Duodenal mucosa (tissue), 2 donors: ENCODE measurements around the gene ATP8B4.

Experiments
- H3K27ac ChIP-seq: one replicate; pipeline ENCODE4 v1.7.0; 2013; ENCODE audit warnings: low read depth, low read length
- H3K27me3 ChIP-seq, 2 donors: one replicate each; pipeline ENCODE4 v1.7.0; 2013; ENCODE audit warnings: low read length in 2 of 2, control low read depth in 1 of 2; ENCODE audit not compliant: insufficient read depth in 2 of 2, control insufficient read depth in 1 of 2
- H3K36me3 ChIP-seq, 2 donors: one replicate each; pipeline ENCODE4 v1.7.0; 2013; ENCODE audit warnings: low read length in 2 of 2, control low read depth in 1 of 2; ENCODE audit not compliant: insufficient read depth in 2 of 2, control insufficient read depth in 1 of 2
- H3K4me1 ChIP-seq, 2 donors: one replicate each; pipeline ENCODE4 v1.7.0; 2013; ENCODE audit warnings: low read length in 2 of 2, control low read depth in 1 of 2; ENCODE audit not compliant: insufficient read depth in 2 of 2, control insufficient read depth in 1 of 2
- H3K4me3 ChIP-seq, 2 donors: one replicate each; pipeline ENCODE4 v1.7.0; 2013; ENCODE audit warnings: low read length in 2 of 2, low read depth in 1 of 2
- H3K9ac ChIP-seq, 2 donors: one replicate each; pipeline ENCODE4 v1.7.0; 2013; ENCODE audit warnings: low read length in 2 of 2, low read depth in 1 of 2
- H3K9me3 ChIP-seq, 2 donors: one replicate each; pipeline ENCODE4 v1.7.0; 2013; ENCODE audit warnings: low read length in 2 of 2, control low read depth in 1 of 2; ENCODE audit not compliant: control insufficient read depth in 1 of 2

Gene ATP8B4

GRCh38 chr15:50151476-50151875 is 32.4 kb upstream of the ATP8B4 start:
- Histone ChIP-seq H3K9me3 (no peaks in the 10 kb centered on the region), H3K27me3 (no peaks in the 10 kb centered on the region), H3K4me3 (no peak overlapping the region), H3K27ac (no peak overlapping the region), H3K4me1 (peaks cover 0 to 2% of the 10 kb centered on the region in 2 donors), H3K36me3 (no peaks in the 10 kb centered on the region), H3K9ac (no peak overlapping the region)

GRCh38 chr15:50150851-50151250 is 31.8 kb upstream of the ATP8B4 start:
- Histone ChIP-seq H3K9ac (no peak overlapping the region), H3K27me3 (no peaks in the 10 kb centered on the region), H3K4me1 (peaks cover 0 to 5% of the 10 kb centered on the region in 2 donors)

GRCh38 chr15:50150349-50150748 is 31.3 kb upstream of the ATP8B4 start:
- Histone ChIP-seq H3K27me3 (no peaks in the 10 kb centered on the region), H3K4me3 (no peak overlapping the region), H3K36me3 (no peaks in the 10 kb centered on the region), H3K9ac (no peak overlapping the region), H3K27ac (no peak overlapping the region), H3K4me1 (peaks cover 0 to 5% of the 10 kb centered on the region in 2 donors), H3K9me3 (no peaks in the 10 kb centered on the region)

More at GRCh38 chr15:50150851-50151250, 31.8 kb upstream of the ATP8B4 start:
- Histone ChIP-seq H3K4me3 (no peak overlapping the region), H3K27ac (no peak overlapping the region), H3K9me3 (no peaks in the 10 kb centered on the region), H3K36me3 (no peaks in the 10 kb centered on the region)

GRCh38 chr15:50149090-50149489 is 30.1 kb upstream of the ATP8B4 start:
- H3K9me3 ChIP-seq = no peaks in the 10 kb centered on the region
- peaks cover 0 to 5% of the 10 kb centered on the region in 2 donors for H3K4me1 ChIP-seq
- no peak overlapping the region for H3K27ac ChIP-seq

GRCh38 chr15:50148362-50148963 is 29.4 kb upstream of the ATP8B4 start:
- H3K9ac ChIP-seq = no peak overlapping the region

More at GRCh38 chr15:50149090-50149489, 30.1 kb upstream of the ATP8B4 start:
- H3K4me3 ChIP-seq = no peak overlapping the region
- H3K36me3 ChIP-seq = no peaks in the 10 kb centered on the region
- no peaks in the 10 kb centered on the region for H3K27me3 ChIP-seq
- no peak overlapping the region for H3K9ac ChIP-seq

GRCh38 chr15:50146632-50147031 is 27.6 kb upstream of the ATP8B4 start:
- H3K27ac ChIP-seq = no peak overlapping the region
- H3K27me3 ChIP-seq = no peaks in the 10 kb centered on the region
- no peaks in the 10 kb centered on the region for H3K36me3 ChIP-seq
- H3K4me3 ChIP-seq = no peak overlapping the region
- H3K9me3 ChIP-seq = no peaks in the 10 kb centered on the region
- H3K9ac ChIP-seq = no peak overlapping the region
- peaks cover 0 to 5% of the 10 kb centered on the region in 2 donors for H3K4me1 ChIP-seq

More at GRCh38 chr15:50148362-50148963, 29.4 kb upstream of the ATP8B4 start:
- H3K27ac ChIP-seq = no peak overlapping the region
- H3K4me1 ChIP-seq = peaks cover 0 to 5% of the 10 kb centered on the region in 2 donors
- no peaks in the 10 kb centered on the region for H3K9me3 ChIP-seq
- H3K36me3 ChIP-seq = no peaks in the 10 kb centered on the region
- no peaks in the 10 kb centered on the region for H3K27me3 ChIP-seq
- H3K4me3 ChIP-seq = no peak overlapping the region

GRCh38 chr15:50145451-50145872 is 26.4 kb upstream of the ATP8B4 start:
- no peaks in the 10 kb centered on the region for H3K36me3 ChIP-seq
- H3K4me1 ChIP-seq = peaks cover 0 to 5% of the 10 kb centered on the region in 2 donors
- no peaks in the 10 kb centered on the region for H3K27me3 ChIP-seq
- no peaks in the 10 kb centered on the region for H3K9me3 ChIP-seq
- no peak overlapping the region for H3K9ac ChIP-seq
- no peak overlapping the region for H3K27ac ChIP-seq
- no peak overlapping the region for H3K4me3 ChIP-seq

- no peak overlapping the region for H3K27ac ChIP-seq
Observed at GRCh38 chr15:50144341-50145120, 25.5 kb upstream of the ATP8B4 start.

GRCh38 chr15:50143255-50143860 is 24.3 kb upstream of the ATP8B4 start:
- Histone ChIP-seq H3K4me3 (no peak overlapping the region), H3K27me3 (no peaks in the 10 kb centered on the region)

More at GRCh38 chr15:50144341-50145120, 25.5 kb upstream of the ATP8B4 start:
- H3K36me3 ChIP-seq = no peaks in the 10 kb centered on the region
- H3K27me3 ChIP-seq = no peaks in the 10 kb centered on the region
- no peak overlapping the region for H3K9ac ChIP-seq
- no peak overlapping the region for H3K4me3 ChIP-seq
- H3K4me1 ChIP-seq = peaks cover 0 to 5% of the 10 kb centered on the region in 2 donors
- no peaks in the 10 kb centered on the region for H3K9me3 ChIP-seq

GRCh38 chr15:50141856-50142255 is 22.8 kb upstream of the ATP8B4 start:
- Histone ChIP-seq H3K9me3 (no peaks in the 10 kb centered on the region), H3K27me3 (no peaks in the 10 kb centered on the region), H3K4me1 (peaks cover 0 to 5% of the 10 kb centered on the region in 2 donors), H3K36me3 (no peaks in the 10 kb centered on the region), H3K27ac (no peak overlapping the region), H3K4me3 (no peak overlapping the region), H3K9ac (no peak overlapping the region)

More at GRCh38 chr15:50143255-50143860, 24.3 kb upstream of the ATP8B4 start:
- H3K36me3 ChIP-seq = no peaks in the 10 kb centered on the region
- peaks cover 0 to 5% of the 10 kb centered on the region in 2 donors for H3K4me1 ChIP-seq
- H3K9ac ChIP-seq = no peak overlapping the region
- H3K9me3 ChIP-seq = no peaks in the 10 kb centered on the region
- no peak overlapping the region for H3K27ac ChIP-seq
